Measurements from ENCODE around the gene RPS18.
A peak's percentile ranks its signal among the peaks of the same experiment; 100 is the strongest.
"Not testable (repeated sequence)": the region's sequence is repeated elsewhere in the genome, so short reads cannot be mapped to it uniquely, and the experiment has no call there.

The RPS18 gene

DNA sequence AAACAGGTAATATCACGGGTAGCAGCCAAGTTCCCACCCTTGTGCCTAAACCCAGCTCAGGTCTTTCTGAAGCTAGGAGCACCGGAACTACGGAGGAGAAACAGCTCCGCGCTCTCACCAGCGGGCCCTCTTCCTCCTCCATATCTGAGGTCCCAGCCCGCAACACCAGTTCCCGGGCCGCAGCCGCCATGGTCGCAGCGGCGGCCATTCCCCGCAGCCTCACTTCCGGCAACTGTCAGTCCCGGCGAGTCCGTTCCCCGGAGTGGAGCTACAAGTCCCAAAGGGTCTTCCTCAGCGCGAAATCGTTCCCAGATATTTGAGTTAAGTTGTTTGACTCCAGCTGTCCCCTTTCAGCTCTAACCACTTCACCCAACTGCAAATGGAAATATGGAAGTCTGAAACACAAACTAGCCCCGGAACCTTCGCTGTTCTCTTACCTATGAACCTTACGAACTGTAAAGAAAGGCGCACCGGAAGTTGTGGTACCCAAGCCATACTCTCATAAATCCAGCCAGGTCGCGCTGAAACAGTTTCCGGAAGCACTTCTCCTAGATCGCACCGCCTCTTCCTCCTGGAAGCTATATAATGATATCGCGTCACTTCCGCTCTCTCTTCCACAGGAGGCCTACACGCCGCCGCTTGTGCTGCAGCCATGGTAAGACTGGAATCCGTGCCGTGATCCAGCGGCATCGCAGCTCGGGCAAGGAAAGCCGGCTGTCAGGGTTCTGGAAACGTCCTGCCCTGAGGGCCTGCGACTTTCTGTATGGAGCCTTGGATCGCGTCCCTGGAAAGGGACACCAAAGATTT lies at the start of gene RPS18, which contains the start of gene VPS52:
RPS18 (plus strand) TSS at position 608 of the 807 bp plus-strand sequence; CDS start at position 653, 45 bp downstream.
VPS52 (minus strand) TSS at position 409 of the 807 bp plus-strand sequence; CDS start at position 208, 201 bp downstream.
- peak; percentile 98 for DNase-seq (ENCODE audit: low spot score)

DNA sequence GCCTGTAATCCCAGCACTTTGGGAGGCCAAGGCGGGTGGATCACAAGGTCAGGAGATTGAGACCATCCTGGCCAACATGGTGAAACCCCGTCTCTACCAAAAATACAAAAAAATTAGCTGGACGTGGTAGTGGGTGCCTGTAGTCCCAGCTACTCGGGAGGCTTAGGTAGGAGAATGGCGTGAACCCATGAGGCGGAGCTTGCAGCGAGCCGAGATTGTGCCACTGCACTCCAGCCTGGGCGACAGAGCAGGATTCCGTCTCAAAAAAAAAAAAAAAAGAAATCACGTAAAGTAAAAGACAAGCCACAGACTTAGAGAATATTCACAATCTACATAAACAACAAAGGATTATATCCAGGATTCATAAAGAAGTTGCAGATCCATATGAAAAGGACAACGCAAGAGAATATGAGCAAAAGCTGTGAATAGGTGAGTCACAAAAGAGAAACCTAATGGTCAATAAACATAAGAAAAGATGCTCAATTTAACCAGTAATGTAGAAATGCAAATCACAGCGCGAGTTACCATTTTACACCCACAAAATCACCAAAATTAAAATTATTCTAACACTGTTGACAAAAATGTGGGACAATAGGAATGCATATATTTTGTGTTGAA lies 45.3 kb upstream of the RPS18 start:
- not testable (repeated sequence) for DNase-seq (ENCODE audit: low spot score)

DNA sequence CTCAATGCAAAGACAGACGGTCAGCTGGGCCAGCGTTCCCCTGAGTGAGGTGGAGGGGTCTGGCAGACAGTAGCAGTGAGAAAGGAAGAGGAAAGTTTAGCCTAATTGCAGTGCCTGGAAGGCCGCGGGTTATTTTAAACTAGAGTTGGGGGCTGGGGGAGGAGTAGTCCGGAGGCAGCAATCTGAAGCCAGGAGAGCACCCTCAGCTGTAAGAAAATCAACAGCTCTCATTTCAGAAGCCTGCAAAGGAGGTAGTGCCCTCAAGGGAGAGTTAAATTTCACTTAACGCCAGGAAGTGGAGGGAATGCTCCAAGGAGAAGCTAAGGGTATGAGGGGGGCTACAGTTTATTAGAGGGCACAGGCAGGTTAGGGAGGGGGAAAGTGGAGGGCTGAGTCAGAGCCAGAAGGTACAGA lies 36.6 kb upstream of the RPS18 start:
- DNase-seq (ENCODE audit: low spot score) = no peak

DNA sequence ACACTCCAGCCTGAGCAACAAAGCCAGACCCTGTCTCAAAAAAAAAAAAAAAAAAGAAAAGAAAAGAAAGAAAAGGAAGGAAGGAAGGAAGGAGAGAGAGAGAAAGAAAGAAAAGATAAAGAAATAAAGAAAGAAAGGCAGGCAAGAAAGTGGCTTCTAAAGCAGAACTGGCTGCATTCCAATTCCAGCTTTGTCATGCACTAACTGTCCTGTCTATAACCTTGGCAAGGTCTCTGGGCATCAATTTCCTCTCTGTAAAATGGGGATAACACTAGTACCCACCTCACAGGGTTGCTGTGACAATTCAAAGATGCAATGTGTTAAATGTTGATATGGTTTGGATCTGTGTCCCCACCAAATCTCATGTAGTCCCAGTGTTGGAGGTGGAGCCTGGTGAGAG lies 35.5 kb upstream of the RPS18 start:
- DNase-seq (ENCODE audit: low spot score) = no peak

DNA sequence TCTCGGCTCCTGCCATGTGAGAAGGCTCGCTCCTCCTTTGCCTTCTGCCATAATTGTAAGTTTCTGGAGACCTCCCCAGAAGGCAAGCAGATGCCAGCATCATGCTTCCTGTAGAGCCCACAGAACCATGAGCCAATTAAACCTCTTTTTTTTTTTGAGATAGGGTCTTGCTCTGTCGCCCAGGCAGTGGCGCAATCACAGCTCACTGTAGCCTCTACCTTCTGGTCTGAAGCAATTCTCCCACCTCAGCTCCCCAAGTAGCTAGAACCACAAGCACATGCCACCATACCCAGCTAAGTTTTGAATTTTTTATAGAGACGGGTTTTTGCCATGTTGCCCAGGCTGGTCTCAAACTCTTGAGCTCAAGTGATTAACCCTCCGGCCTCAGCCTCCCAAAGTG lies 35.0 kb upstream of the RPS18 start:
- no peak for DNase-seq (ENCODE audit: low spot score)

DNA sequence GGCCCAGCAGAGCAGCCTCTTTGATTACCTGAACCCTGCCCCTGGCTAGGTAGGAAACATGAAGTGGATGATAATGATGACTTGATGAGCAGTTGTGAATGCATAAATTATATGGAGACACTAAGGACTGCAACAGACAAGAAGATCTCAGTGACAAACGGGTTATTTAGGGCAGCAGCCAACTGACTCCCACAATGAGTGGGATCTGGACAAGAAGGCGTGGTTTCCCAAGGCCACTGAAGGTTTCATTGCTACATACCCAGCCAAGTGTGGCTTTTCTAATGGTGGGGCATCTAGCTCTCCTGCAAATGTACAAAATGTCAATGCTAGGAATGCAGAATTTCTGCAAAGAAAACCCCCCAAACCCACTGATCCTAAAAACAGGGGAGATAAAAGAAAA lies 34.1 kb upstream of the RPS18 start:
- DNase-seq (ENCODE audit: low spot score) = no peak

DNA sequence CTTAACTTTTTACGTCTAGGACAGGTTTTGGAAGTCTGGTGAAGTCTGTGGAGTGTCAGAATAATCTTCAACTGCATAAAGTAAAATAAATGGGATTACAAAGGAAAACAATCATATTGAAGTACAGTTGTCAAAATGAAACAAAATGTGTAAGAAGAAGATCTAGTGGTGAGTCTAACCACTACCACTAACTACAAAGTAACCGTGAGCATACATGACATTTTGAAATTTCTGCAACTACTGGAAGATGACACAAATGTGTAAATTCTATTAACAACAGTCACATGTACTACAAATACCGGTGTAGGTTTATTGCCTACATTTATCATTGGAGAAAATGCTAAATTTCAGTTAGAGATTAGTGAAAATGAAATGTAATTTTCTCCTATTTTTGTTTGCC lies 29.9 kb upstream of the RPS18 start:
- DNase-seq (ENCODE audit: low spot score) = no peak

DNA sequence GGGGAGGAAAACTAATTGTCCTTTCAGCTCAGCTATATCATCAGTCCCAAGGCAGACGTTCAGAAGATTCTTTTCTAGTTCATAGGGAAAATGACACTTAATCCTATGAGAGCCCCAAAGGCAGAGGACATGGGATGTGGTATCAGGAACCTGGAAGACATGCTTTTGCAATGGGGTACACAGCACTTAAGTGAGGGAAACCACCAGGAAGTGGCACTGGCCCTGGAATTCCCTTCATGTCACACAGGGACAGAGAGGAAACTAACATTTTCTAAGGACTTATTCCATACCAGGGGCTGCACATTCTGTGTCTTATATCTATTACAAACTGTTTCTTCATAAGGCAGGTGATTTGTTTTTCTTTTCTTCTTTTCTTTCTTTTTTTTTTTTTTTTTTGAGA lies 28.4 kb upstream of the RPS18 start:
- no peak for DNase-seq (ENCODE audit: low spot score)

DNA sequence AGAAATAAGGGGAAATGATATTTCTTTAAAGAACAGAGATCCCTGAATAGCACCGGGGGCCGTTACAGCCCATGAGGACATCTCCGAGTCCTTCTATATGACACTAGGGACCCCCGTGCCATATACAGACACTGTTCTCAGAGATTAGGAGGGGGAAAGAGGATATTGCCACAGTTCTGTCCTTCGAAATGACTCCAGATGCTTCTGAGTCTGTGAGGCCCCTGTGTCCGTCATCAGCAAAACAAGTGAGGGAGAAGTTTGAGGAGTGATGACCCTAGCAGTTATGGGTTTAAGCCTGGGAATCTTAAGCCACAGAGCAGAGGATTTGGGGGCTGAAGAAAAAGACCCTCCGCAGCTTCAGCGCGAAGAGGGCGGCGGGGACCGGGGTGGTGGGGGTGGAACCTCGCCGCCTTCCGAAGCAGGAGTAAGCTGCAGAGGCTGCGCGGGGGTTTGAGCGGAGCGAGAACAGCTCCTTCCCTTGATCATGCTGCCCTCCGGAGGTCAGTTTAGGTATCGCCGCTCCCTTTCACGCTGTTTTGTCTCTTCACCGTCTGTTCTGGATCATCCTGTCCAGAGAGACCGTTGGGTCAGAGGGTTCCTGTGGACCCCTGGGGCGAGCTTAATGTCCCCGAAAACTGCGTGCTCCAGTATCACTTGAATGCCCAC lies 23.8 kb upstream of the RPS18 start:
- peak; percentile 90 for DNase-seq (ENCODE audit: low spot score)

DNA sequence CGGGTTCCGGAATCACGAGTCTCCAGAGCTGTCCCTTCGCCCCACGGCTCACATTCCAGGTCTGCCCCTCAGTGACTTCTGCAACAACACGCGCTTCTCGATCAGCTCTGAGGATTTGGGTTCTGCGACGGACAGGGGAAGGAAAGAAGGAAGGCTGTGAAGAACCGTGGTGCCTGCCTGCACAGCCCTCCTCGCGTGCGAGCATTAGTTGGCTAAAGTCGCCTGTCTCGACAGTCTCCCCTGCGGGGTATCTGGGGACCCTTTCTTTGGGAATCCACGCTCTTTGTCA lies 23.3 kb upstream of the RPS18 start:
- peak; percentile 72 for DNase-seq (ENCODE audit: low spot score)

DNA sequence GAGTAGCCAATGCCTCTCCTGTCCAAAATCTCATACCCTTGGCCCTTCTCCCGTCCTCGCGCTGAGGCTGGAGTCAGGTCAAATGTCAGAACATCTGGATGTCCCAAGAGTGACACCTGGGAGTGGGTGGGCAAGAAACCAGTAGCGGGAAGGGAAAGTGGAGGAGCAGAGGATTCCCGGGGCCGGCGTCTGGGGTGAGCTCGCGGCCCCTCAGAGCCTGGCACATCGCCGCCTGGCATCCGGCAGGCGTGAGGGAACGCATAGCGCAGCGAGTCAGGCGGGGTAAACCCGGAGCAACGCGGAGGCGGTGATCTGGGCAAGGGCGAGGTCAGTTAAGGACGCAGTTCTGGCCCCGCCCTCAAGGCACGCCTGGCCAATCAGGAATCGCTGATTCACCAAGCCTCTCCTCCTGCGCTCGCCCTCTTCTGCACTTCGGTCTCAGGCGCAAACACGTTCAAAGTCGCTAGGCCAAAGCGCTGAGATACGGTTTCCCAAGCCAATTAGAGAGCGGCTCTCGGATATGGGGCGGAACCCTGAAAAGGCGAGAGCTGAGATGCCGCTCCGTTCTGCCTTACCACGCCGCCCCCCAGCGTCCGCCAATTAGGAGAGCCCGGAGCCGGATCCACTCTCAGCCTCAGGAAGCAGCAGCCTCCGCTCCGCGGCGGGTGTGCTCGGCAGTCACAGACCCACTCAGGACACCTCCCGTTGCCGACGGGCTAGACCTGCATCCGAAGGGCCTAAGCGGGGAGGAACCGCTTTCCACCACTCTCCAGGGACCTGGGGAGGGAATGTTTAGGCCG lies 22.7 kb upstream of the RPS18 start:
- peak; percentile 100 for DNase-seq (ENCODE audit: low spot score)

DNA sequence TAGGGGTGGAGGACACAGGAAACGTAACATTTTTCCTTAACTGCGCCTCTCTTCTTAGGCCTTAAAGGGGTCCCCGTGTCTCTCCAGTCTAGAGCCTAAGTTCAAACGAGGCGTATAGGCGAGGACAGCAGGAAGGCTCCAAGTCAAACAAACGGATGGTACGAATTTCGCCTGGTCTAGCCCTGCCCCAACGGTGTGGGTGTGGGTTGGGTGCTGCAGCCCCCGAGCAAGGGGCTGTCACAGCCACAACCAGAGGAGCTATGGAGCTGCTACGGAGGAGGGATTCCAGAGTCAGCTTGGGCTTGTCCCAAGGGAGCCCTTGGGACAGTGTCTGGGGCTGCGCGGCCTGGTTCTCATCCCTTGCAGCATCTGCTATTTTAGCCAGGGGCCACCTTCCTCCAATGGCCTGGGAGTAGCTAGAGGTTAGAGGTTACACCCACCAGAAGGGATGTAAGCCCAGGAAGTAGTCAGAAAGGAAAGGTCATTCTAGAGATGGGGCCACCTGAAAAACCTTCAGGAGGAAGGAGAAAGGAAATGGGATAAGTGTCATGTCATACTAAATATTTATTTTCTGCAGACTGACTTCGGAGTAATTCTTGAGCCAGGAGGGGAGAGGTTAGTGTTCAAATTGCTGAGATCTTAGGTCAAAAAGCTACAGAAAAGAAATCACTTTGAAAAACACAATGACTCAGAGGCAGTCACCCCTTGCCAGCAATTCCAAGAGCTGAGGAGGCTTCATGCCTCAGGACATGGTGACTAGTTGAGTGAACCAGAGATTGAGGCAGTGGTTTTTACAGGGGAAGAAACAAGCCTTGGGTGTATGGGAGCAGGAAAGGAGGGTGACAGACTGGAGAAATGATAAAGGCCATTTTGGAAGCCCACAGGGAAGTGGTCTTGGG lies 21.9 kb upstream of the RPS18 start:
- DNase-seq (ENCODE audit: low spot score) = peak; percentile 90

DNA sequence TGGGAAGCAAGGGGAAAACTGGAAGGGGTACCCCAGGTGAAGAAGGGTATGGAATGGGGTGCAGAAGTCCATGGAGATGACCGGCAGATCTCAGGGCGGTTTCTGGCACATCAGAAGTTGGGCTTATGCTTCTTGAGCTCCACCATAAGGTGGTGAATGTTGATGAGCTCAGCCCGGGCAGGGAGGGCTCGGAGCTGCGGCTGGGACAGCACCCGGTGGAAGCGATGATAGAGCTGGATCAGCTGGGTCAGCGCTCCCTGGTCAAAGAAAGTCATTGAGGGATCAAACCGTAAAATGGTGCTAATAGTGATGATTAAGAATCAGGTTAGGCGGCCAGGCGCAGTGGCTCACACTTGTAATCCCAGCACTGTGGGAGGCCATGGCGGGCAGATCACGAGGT lies 21.1 kb upstream of the RPS18 start:
- DNase-seq (ENCODE audit: low spot score) = no peak

DNA sequence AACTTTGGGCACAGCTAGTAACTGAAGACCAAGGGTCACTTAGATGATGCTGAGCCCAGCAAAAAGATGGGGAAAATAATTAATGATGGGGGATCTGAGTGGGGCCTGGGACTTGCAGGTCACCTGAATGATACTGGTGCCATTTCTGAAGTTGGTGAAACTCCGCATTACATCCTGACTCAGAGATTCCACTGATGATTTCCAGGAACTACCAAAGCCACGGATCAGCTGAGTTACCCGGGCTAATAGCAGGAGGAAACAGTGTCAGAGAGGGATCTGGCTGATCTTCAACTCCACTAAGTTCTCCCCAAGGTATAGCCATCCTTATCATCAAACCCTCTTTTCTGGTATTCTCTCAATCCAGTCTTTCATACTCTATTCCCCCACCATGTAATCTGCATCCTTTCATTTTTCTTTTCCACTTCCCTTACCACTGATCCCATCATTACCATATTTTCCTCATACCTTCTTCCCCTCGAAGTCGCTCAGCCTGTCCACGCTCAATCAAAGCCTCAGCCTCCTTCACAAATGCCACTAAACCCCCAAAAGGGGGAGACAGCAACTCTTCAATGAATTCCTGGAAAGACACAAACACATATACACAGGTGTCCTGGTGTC lies 20.4 kb upstream of the RPS18 start:
- no peak for DNase-seq (ENCODE audit: low spot score)

DNA sequence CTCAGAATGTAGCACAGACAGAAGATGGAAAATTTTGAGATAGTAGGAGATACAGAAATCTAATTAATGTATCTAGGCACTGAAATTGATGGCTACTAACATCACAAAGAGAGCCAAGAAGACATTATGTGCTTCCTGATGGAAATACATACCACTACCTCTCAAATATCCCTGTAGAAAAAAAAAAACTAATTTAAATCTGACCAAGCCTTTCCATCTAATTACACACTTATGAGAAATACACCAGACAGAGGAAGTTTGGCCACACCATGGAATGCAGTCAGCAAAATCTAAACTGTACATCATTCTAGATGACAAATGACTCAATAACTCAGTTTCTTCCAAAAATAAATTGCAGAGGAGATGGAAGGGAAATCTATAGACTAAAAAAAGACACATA lies 19.1 kb upstream of the RPS18 start:
- DNase-seq (ENCODE audit: low spot score) = peak; percentile 36

DNA sequence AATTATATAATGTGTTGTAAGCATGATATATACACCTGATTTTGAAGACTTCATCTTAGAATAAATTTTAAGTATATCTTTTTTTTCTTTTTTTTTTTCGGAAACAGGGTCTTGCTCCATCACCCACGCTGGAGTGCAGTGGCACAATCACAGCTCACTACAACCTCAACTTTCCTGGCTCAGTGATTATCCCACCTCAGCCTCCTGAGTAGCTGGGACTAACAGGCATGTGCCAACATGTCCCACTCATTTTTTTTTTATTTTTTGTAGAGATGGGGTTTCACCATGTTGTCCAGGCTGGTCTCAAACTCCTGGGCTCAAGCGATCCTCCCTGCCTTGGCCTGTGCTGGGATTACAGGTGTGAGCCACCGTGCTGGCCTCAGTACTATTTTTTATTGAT lies 17.3 kb upstream of the RPS18 start:
- DNase-seq (ENCODE audit: low spot score) = no peak

DNA sequence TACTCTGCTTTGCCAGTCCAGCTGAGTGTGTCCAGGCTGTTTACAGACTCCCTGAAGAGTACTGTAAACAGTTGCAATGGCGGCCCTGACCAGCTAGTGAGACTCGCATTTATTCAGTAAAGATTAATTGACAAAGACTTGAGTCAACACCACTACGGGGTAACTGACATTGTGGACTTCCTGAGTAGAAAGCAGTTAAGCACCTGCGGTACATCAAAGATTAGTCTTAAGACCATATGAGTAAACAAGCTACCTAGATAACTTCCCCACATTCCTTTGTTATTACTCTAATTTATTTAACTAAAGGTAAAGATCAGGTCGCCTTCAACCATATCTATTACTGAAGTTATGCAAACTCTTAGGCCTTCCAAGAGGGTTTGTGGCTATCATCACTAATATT lies 12.8 kb upstream of the RPS18 start:
- DNase-seq (ENCODE audit: low spot score) = no peak

DNA sequence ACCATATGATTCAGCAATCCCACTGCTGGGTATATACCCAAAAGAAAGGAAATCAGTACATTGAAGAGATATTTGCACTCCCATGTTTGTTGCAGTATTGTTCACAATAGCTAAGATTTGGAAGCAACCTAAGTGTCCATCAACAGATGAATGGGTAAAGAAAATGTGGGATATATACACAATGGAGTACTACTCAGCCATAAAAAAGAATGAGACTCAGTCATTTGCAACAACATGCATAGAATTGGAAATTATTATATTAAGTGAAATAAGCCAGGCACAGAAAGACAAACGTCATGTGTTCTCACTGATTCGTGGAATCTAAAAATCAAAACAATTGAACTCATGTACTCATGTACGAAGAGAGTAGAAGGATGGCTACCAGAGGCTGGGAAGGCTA lies 9.4 kb upstream of the RPS18 start:
- not testable (repeated sequence) for DNase-seq (ENCODE audit: low spot score)

DNA sequence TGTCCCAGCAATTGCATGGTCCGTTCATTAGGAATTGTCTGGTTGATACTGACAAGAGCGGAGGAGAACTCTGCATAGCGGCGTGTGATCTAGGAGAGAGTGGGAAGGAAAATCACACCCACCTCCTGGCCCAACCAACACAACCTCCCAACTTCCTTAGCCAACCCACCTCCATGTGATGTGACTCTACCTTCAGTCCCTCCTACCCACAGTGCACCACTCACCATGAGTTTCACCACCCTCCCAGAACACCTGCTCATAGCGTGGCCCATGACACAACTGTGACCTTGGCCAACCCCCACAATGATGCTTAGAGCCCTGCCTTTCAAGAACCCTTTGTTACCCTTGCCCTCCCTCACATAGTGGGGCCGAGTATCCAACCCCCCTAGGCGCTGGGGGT lies 7.9 kb upstream of the RPS18 start:
- no peak for DNase-seq (ENCODE audit: low spot score)

DNA sequence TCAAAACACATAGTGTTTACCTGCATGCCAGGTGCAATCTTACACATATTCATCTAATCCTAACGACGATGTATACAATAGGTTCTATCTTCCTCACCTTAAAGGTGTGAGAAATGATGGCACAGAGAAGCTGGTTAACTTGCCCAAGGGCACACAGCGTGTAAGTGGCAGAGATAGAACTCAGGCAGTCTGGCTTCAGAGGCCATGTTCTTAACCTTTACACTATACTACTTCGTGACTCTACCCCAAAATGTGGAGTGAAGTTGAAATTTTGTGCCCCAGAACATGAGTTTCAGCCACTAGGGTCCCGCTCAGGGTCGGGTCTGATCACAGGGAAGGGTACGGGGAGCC lies 783 bp upstream of the RPS18 start:
- DNase-seq (ENCODE audit: low spot score) = peak; percentile 67

All from RKO (cell line).